K562 (cell line): ENCODE measurements around the gene TMOD2. TPM values are rescaled to one million over a fixed set of nuclear protein-coding genes. Genes with fewer than 3 reads are reported as not detected.
A peak's percentile ranks its signal among the peaks of the same experiment; 100 is the strongest.

ENCODE experiments used
- LCOR ChIP-seq: sonication (generic); formaldehyde crosslinking; IDR thresholded peaks from 2 replicates; pipeline ENCODE4 v1.8.0; 2022; ENCODE audit warnings: mild to moderate bottlenecking, missing genetic modification reagents
- MGA ChIP-seq: fragments of 450-650 bp; IDR thresholded peaks from 2 replicates; pipeline ENCODE4 v1.6.1; 2016; ENCODE audit warnings: mild to moderate bottlenecking, moderate library complexity
- NFE2 ChIP-seq: IDR thresholded peaks from 2 replicates; pipeline ENCODE4 v1.6.1; 2014; ENCODE audit warnings: antibody characterized with exemption, low read depth
- PRDM10 ChIP-seq: fragments of 450-650 bp; IDR thresholded peaks from 2 replicates; pipeline ENCODE4 v1.6.1; 2018; ENCODE audit not compliant: partially characterized antibody
- TRIM24 ChIP-seq, 2 experiments: fragments of 450-650 bp; IDR thresholded peaks; 2 replicates each; pipeline ENCODE4 v1.6.1; 2016
- ZMIZ1 ChIP-seq, 2 experiments: fragments of 150-350 bp in 1 of 2; IDR thresholded peaks; 2 replicates each; pipeline ENCODE4 v1.6.1; 2012 to 2016; ENCODE audit warnings: low read depth in 2 of 2, low read length in 2 of 2, mild to moderate bottlenecking in 1 of 2, moderate library complexity in 1 of 2
- polyA plus RNA-seq, 8 experiments: library from polyadenylated mRNA; depleted of rRNA in 4 of 8; stranded (reverse) in 5 of 8; unstranded in 3 of 8; fragments of >200 nt; fragmentation: Nextera tagmentation in 2 of 8; fragmentation: Illumina TruSeq in 1 of 8; extraction: Ambion mirVana in 2 of 8; extraction: Trizol in 1 of 8; gene quantifications; 2 replicates each; pipeline versions ENCODE4 v1.2.1 to v1.2.3, GENCODE V29; 2011 to 2014; ENCODE audit warnings: inconsistent platforms in 1 of 8, missing spikeins in 1 of 8
- total RNA-seq, 7 experiments: library from RNA; depleted of rRNA in 6 of 7; stranded (reverse); fragments of >200 nt in 6 of 7; fragmentation: Illumina TruSeq in 2 of 7; extraction: Trizol in 2 of 7; gene quantifications; 2 replicates each; pipeline versions ENCODE4 v1.2.1 to v1.2.3, GENCODE V29; 2011 to 2021; ENCODE audit warnings: low replicate concordance in 1 of 7

TMOD2 gene
- total and polyA plus RNA-seq, 9 of the 15 experiments (the other 6 are each of a cell fraction or from before 2014, with no cell fraction given), result 0.49 to 3.8 (median 3.0) TPM

GRCh38 chr15:51828621-51829375 lies 77.4 kb downstream of the TMOD2 start (continued):
- peak; percentile 56 for TF ChIP-seq MGA
- peak in 1 of 2 experiments; percentile 42; a peak in 2 of 4 replicates for TF ChIP-seq TRIM24 (IDR thresholded peaks at IDR 0.05)
- peak; percentile 68 for TF ChIP-seq NFE2
- 0 out of 2 replicates have a peak, but pooled peaks have one; percentile 55 for TF ChIP-seq LCOR
- TF ChIP-seq ZMIZ1 (IDR thresholded peaks at IDR 0.05; ENCODE audit: low read depth in 2 of 2, low read length in 2 of 2), result 0 out of 4 replicates have a peak, but pooled peaks of 1 of the 2 experiments have one; percentile 25
- peak; percentile 16 for TF ChIP-seq PRDM10
